ENCODE measurements around the gene CD8B2. TPM values are rescaled to one million over a fixed set of nuclear protein-coding genes. Genes with fewer than 3 reads are reported as not detected.
"Not testable (repeated sequence)": the region's sequence is repeated elsewhere in the genome, so short reads cannot be mapped to it uniquely, and the experiment has no call there.

Gene CD8B2
- under 1 TPM in 1 of 4 donors, not detected in 3; 0.24 TPM for total RNA-seq

GRCh38 chr2:106486551-106487385 is at the start of gene CD8B2:
TSS of gene CD8B2 (plus strand) at chr2:106487364. CDS start at chr2:106487427, 63 bp downstream.
- WGBS, 2 donors = 37 to 44% methylated on average over 10 to 11 of the region's 39 CpGs
- H3K4me3 ChIP-seq (replicated peaks in 1 of 3); H3K9me3 ChIP-seq; DNase-seq; intact Hi-C loops (cut with DNase I); H3K27ac ChIP-seq; H3K27me3 ChIP-seq; H3K4me1 ChIP-seq; H3K36me3 ChIP-seq: not testable (repeated sequence)

GRCh38 chr2:106461882-106462281 is 25.3 kb upstream of the CD8B2 start:
- TF ChIP-seq CTCF (IDR thresholded peaks at IDR 0.05) = peak in 3 of 6 experiments; percentile 6 to 28 (median 23)
- intact Hi-C loops (cut with DNase I) = not testable (repeated sequence)

GRCh38 chr2:106467516-106467915 is 19.6 kb upstream of the CD8B2 start:
- DNase-seq; intact Hi-C loops (cut with DNase I); H3K4me1 ChIP-seq; H3K27me3 ChIP-seq; H3K27ac ChIP-seq; H3K36me3 ChIP-seq; H3K4me3 ChIP-seq (replicated peaks in 1 of 3); H3K9me3 ChIP-seq: not testable (repeated sequence)
- 96 to 97% methylated on average over 4 to 26 of the region's 49 CpGs for WGBS, 2 donors

More at GRCh38 chr2:106461882-106462281, 25.3 kb upstream of the CD8B2 start:
- H3K9me3 ChIP-seq; H3K4me1 ChIP-seq; H3K27ac ChIP-seq; H3K27me3 ChIP-seq; H3K4me3 ChIP-seq (replicated peaks in 1 of 3); H3K36me3 ChIP-seq: not testable (repeated sequence)
- 58 to 64% methylated on average over 8 to 10 of the region's 10 CpGs for WGBS, 2 donors
- peak; percentile 3 to 12 for DNase-seq

GRCh38 chr2:106468107-106468506 is 19.1 kb upstream of the CD8B2 start, which contains the start of gene RGPD3:
TSS of gene RGPD3 (minus strand) at chr2:106468413. CDS start at chr2:106468288, 125 bp downstream.
- DNase-seq; H3K9me3 ChIP-seq; H3K4me3 ChIP-seq (replicated peaks in 1 of 3); H3K27me3 ChIP-seq; intact Hi-C loops (cut with DNase I); H3K4me1 ChIP-seq; H3K36me3 ChIP-seq; H3K27ac ChIP-seq: not testable (repeated sequence)
- 93 to 97% methylated on average over 6 to 31 of the region's 45 CpGs for WGBS, 2 donors

GRCh38 chr2:106470658-106471057 is 16.5 kb upstream of the CD8B2 start:
- WGBS, 2 donors = 0 to 6% methylated on average over 3 to 4 of the region's 4 CpGs

GRCh38 chr2:106477647-106478046 is 9.5 kb upstream of the CD8B2 start:
- H3K4me3 ChIP-seq (replicated peaks in 1 of 3); H3K36me3 ChIP-seq; intact Hi-C loops (cut with DNase I); H3K27me3 ChIP-seq; H3K4me1 ChIP-seq; DNase-seq; H3K27ac ChIP-seq; H3K9me3 ChIP-seq: not testable (repeated sequence)
- WGBS, 2 donors = 90 to 95% methylated on average over 3 to 4 of the region's 4 CpGs

More at GRCh38 chr2:106470658-106471057, 16.5 kb upstream of the CD8B2 start:
- intact Hi-C loops (cut with DNase I); H3K27me3 ChIP-seq; H3K4me1 ChIP-seq; H3K9me3 ChIP-seq; H3K27ac ChIP-seq; H3K4me3 ChIP-seq (replicated peaks in 1 of 3); H3K36me3 ChIP-seq: not testable (repeated sequence)
- peak in 3 of 6 experiments; percentile 16 to 42 (median 33) for TF ChIP-seq CTCF (IDR thresholded peaks at IDR 0.05)
- DNase-seq = peak; percentile 52 to 75

- WGBS, 2 donors = no CpG with 5 or more reads among the region's 1 CpG
Observed at GRCh38 chr2:106479563-106479962, 7.6 kb upstream of the CD8B2 start.

GRCh38 chr2:106487386-106488191 is 425 bp downstream of the CD8B2 start:
- H3K9me3 ChIP-seq; H3K27ac ChIP-seq; DNase-seq; intact Hi-C loops (cut with DNase I); H3K27me3 ChIP-seq; H3K4me1 ChIP-seq; H3K4me3 ChIP-seq (replicated peaks in 1 of 3); H3K36me3 ChIP-seq: not testable (repeated sequence)
- 41 to 70% methylated on average over 11 to 29 of the region's 44 CpGs for whole genome bisulfite sequencing, 2 donors

More at GRCh38 chr2:106479563-106479962, 7.6 kb upstream of the CD8B2 start:
- DNase-seq; H3K4me1 ChIP-seq; H3K36me3 ChIP-seq; intact Hi-C loops (cut with DNase I); H3K27me3 ChIP-seq; H3K9me3 ChIP-seq; H3K4me3 ChIP-seq (replicated peaks in 1 of 3); H3K27ac ChIP-seq: not testable (repeated sequence)

GRCh38 chr2:106489701-106490100 is 2.5 kb downstream of the CD8B2 start:
- 73 to 100% methylated on average over 2 to 4 of the region's 6 CpGs for WGBS, 2 donors

GRCh38 chr2:106492399-106492798 is 5.2 kb downstream of the CD8B2 start:
- 75 to 78% methylated on average over 6 of the region's 6 CpGs for WGBS, 2 donors
- H3K4me1 ChIP-seq; H3K27me3 ChIP-seq; H3K36me3 ChIP-seq; H3K9me3 ChIP-seq; H3K4me3 ChIP-seq (replicated peaks in 1 of 3); H3K27ac ChIP-seq; intact Hi-C loops (cut with DNase I); DNase-seq: not testable (repeated sequence)

More at GRCh38 chr2:106489701-106490100, 2.5 kb downstream of the CD8B2 start:
- H3K4me1 ChIP-seq; DNase-seq; intact Hi-C loops (cut with DNase I); H3K27ac ChIP-seq; H3K27me3 ChIP-seq; H3K9me3 ChIP-seq; H3K36me3 ChIP-seq; H3K4me3 ChIP-seq (replicated peaks in 1 of 3): not testable (repeated sequence)
